ENCODE results near the gene ZNF407. TPM values are rescaled to one million over a fixed set of nuclear protein-coding genes. Genes with fewer than 3 reads are reported as not detected.

Gene ZNF407
- total and polyA plus RNA-seq, 11 donors: 3.8 to 14.7 (median 11.5) TPM

GRCh38 chr18:75034937-75035336 is 437.3 kb downstream of the ZNF407 start:
- H3K4me1 ChIP-seq: no peaks in the 10 kb centered on the region
- intact Hi-C loops (cut with DNase I): no loop called here
- H3K9me3 ChIP-seq: no peaks in the 10 kb centered on the region
- H3K27ac ChIP-seq: no peak overlapping the region
- no peaks in the 10 kb centered on the region for H3K27me3 ChIP-seq
- no peaks in the 10 kb centered on the region for H3K36me3 ChIP-seq
- no peak for ATAC-seq
- 75 to 80% (median 77%) methylated on average over 3 of the region's 3 CpGs for WGBS, 4 donors
- no peak for DNase-seq
- no peak for TF ChIP-seq CTCF (IDR thresholded peaks at IDR 0.05)
- TF ChIP-seq POLR2A (IDR thresholded peaks at IDR 0.05): no peak
- no peak overlapping the region for H3K4me3 ChIP-seq

DNA sequence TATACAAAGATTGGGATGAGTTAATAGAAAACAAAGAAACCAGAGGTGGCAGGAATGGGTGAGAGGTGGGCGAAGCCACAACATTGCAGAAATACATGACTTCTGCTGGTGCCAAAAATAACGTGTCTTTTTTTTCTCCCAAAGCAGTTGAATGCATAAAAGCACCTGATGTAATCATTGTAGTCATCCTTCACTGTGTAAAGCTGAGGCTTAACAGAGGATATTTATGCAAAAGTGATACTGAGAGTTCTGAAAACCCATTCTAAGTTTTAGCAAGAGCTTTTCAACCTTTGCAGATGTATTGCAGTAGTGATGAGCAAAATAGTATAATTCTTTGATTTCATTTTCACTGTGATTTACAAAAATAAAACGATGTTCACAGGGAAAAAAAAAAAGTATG is 438.3 kb downstream of the ZNF407 start:
- no peak for ATAC-seq
- intact Hi-C loops (cut with DNase I): no loop called here
- H3K36me3 ChIP-seq: no peaks in the 10 kb centered on the region
- H3K4me3 ChIP-seq: no peak overlapping the region
- H3K9me3 ChIP-seq: no peaks in the 10 kb centered on the region
- H3K27me3 ChIP-seq: no peaks in the 10 kb centered on the region
- TF ChIP-seq CTCF (IDR thresholded peaks at IDR 0.05) (no peak), POLR2A (IDR thresholded peaks at IDR 0.05) (no peak)
- WGBS, 4 donors: 81 to 87% (median 83%) methylated on average over 3 of the region's 3 CpGs
- H3K27ac ChIP-seq: no peak overlapping the region
- H3K4me1 ChIP-seq: no peaks in the 10 kb centered on the region
- DNase-seq: no peak

GRCh38 chr18:75036917-75037688 is 439.4 kb downstream of the ZNF407 start:
- intact Hi-C loops (cut with DNase I): no loop called here
- Histone ChIP-seq H3K4me1 (no peaks in the 10 kb centered on the region), H3K9me3 (no peaks in the 10 kb centered on the region), H3K36me3 (no peaks in the 10 kb centered on the region), H3K27ac (no peak overlapping the region), H3K4me3 (no peak overlapping the region), H3K27me3 (no peaks in the 10 kb centered on the region)
- 60 to 77% (median 63%) methylated on average over 18 of the region's 18 CpGs for WGBS, 4 donors
- ATAC-seq: no peak
- DNase-seq: no peak
- no peak for TF ChIP-seq CTCF (IDR thresholded peaks at IDR 0.05)
- no peak for TF ChIP-seq POLR2A (IDR thresholded peaks at IDR 0.05)

DNA sequence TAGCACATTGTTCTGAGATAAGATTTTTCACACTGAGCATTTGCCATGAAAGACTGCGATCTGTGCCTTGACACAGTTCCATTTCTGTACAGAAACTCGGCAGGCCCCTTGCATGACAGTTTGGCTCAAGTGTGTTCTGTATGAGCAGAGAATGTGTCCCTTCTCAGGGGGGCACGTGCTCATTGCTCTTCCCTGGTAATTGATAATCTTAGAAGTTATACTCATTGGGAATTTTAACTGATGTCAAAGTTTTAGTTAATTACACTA is 440.0 kb downstream of the ZNF407 start:
- WGBS, 4 donors: 44 to 58% (median 50%) methylated on average over 3 of the region's 3 CpGs
- no peak for TF ChIP-seq CTCF (IDR thresholded peaks at IDR 0.05)
- no peak for TF ChIP-seq POLR2A (IDR thresholded peaks at IDR 0.05)
- no peak for ATAC-seq

More for the DNA sequence above, 440.0 kb downstream of the ZNF407 start:
- H3K9me3 ChIP-seq: no peaks in the 10 kb centered on the region
- no peaks in the 10 kb centered on the region for H3K36me3 ChIP-seq
- H3K4me3 ChIP-seq: no peak overlapping the region
- intact Hi-C loops (cut with DNase I): no loop called here
- no peak for DNase-seq
- H3K4me1 ChIP-seq: no peaks in the 10 kb centered on the region
- no peaks in the 10 kb centered on the region for H3K27me3 ChIP-seq
- H3K27ac ChIP-seq: no peak overlapping the region

All from heart left ventricle (tissue), 16 donors.